GM12878 (cell line): ENCODE results near the gene CMSS1. TPM values are rescaled to one million over a fixed set of nuclear protein-coding genes. Genes with fewer than 3 reads are reported as not detected.
A peak's percentile ranks its signal among the peaks of the same experiment; 100 is the strongest.

ENCODE experiments used
- ATF7 ChIP-seq: fragments of 450-650 bp; IDR thresholded peaks from 2 replicates; pipeline ENCODE4 v1.6.1; 2016; ENCODE audit warnings: low read depth, mild to moderate bottlenecking
- BCL3 ChIP-seq: IDR thresholded peaks from 2 replicates; pipeline ENCODE4 v1.6.1; 2011; ENCODE audit warnings: borderline replicate concordance, low read depth, mild to moderate bottlenecking, moderate library complexity, low read length; ENCODE audit not compliant: insufficient read depth, poor library complexity, severe bottlenecking
- BCLAF1 ChIP-seq: fragments of 450-650 bp; IDR thresholded peaks from 2 replicates; pipeline ENCODE4 v1.6.1; 2017; ENCODE audit warnings: antibody characterized with exemption, mild to moderate bottlenecking, moderate library complexity
- EGR1 ChIP-seq, 2 experiments: IDR thresholded peaks; 1 replicate in 1 of 2; 2 replicates in 1 of 2; pipeline ENCODE4 v1.6.1; 2011 to 2012; ENCODE audit warnings: low read depth in 2 of 2, low read length in 2 of 2, borderline replicate concordance in 1 of 2, mild to moderate bottlenecking in 1 of 2, moderate library complexity in 1 of 2
- IKZF2 ChIP-seq, 2 experiments: fragments of 450-650 bp; IDR thresholded peaks; 2 replicates each; pipeline ENCODE4 v1.6.1; 2017; ENCODE audit warnings: mild to moderate bottlenecking in 2 of 2, moderate library complexity in 2 of 2
- IRF5 ChIP-seq: fragments of 450-650 bp; IDR thresholded peaks from 2 replicates; pipeline ENCODE4 v1.6.1; 2017; ENCODE audit warnings: borderline replicate concordance
- MXI1 ChIP-seq: fragments of 150-350 bp; IDR thresholded peaks from 2 replicates; pipeline ENCODE4 v1.6.1; 2011; ENCODE audit warnings: low read depth, mild to moderate bottlenecking, inconsistent platforms, low read length, improper control_type of control experiment
- MYC ChIP-seq: IDR thresholded peaks from 2 replicates; pipeline ENCODE4 v1.6.1; 2011; ENCODE audit warnings: mild to moderate bottlenecking, low read length, moderate library complexity, inconsistent platforms; ENCODE audit not compliant: insufficient read depth, insufficient replicate concordance, insufficient read length, severe bottlenecking
- NRF1 ChIP-seq: conservative IDR thresholded peaks from 2 replicates; pipeline ENCODE4 v1.6.1; 2011; ENCODE audit warnings: mild to moderate bottlenecking, low read depth, low read length, improper control_type of control experiment
- POLR2AphosphoS2 ChIP-seq: IDR thresholded peaks from 2 replicates; pipeline ENCODE4 v1.6.1; 2011; ENCODE audit warnings: low read depth, mild to moderate bottlenecking, low read length, improper control_type of control experiment, moderate library complexity
- PRDM15 ChIP-seq: fragments of 450-650 bp; formaldehyde crosslinking; IDR thresholded peaks from 2 replicates; pipeline ENCODE4 v1.4.0; 2020; ENCODE audit warnings: mild to moderate bottlenecking, moderate library complexity
- TBL1XR1 ChIP-seq: IDR thresholded peaks from 2 replicates; pipeline ENCODE4 v1.6.1; 2012; ENCODE audit warnings: low read depth, low read length, improper control_type of control experiment
- WRNIP1 ChIP-seq: IDR thresholded peaks from 2 replicates; pipeline ENCODE4 v1.6.1; 2011; ENCODE audit warnings: low read depth, low read length, improper control_type of control experiment, borderline replicate concordance
- ZBTB40 ChIP-seq: fragments of 450-650 bp; IDR thresholded peaks from 2 replicates; pipeline ENCODE4 v1.6.1; 2016; ENCODE audit warnings: mild to moderate bottlenecking, moderate library complexity, borderline replicate concordance
- polyA plus RNA-seq, 11 experiments: library from polyadenylated mRNA; depleted of rRNA in 4 of 11; unstranded in 6 of 11; stranded (reverse) in 5 of 11; fragments of >200 nt; fragmentation: Nextera tagmentation in 4 of 11; fragmentation: Illumina TruSeq in 1 of 11; extraction: Ambion mirVana in 4 of 11; extraction: Trizol in 1 of 11; gene quantifications; 1 replicate in 1 of 11; 2 replicates in 10 of 11; pipeline versions ENCODE4 v1.2.1 to v1.2.3, GENCODE V29; 2011 to 2016; ENCODE audit warnings: inconsistent platforms in 2 of 11, missing spikeins in 2 of 11, low read depth in 1 of 11
- total RNA-seq, 4 experiments: library from RNA; depleted of rRNA in 3 of 4; stranded (reverse); fragments of >200 nt in 3 of 4; fragmentation: Illumina TruSeq in 1 of 4; extraction: Trizol in 1 of 4; gene quantifications; 2 replicates each; pipeline versions ENCODE4 v1.2.1 to v1.2.3, GENCODE V29; 2013 to 2021

CMSS1 gene
- total and polyA plus RNA-seq, 10 of the 15 experiments (the other 5 are each of a cell fraction or from before 2014, with no cell fraction given) = 31.0 to 118 (median 70.1) TPM

- TF ChIP-seq BCL3 (no peak), ZBTB40 (no peak), IKZF2 (IDR thresholded peaks at IDR 0.05) (0 out of 4 replicates have a peak, but pooled peaks of 1 of the 2 experiments have one; percentile 10), NRF1 (no peak), EGR1 (IDR thresholded peaks at IDR 0.05; ENCODE audit: borderline replicate concordance in 1 of 2, low read depth in 2 of 2, low read length in 2 of 2) (no peak), MXI1 (no peak), ATF7 (peak; percentile 79), IRF5 (no peak), PRDM15 (CRISPR knock-in tag) (no peak), WRNIP1 (no peak), MYC (no peak), BCLAF1 (no peak), TBL1XR1 (no peak), POLR2AphosphoS2 (no peak)
Observed at GRCh38 chr3:100144255-100144866, 326.7 kb downstream of the CMSS1 start (continued).
